DMS114 treated with DMSO at 0.1 percent for 48 hours (cell line): ENCODE measurements around the gene GGT7.
"Not testable (repeated sequence)": the region's sequence is repeated elsewhere in the genome, so short reads cannot be mapped to it uniquely, and the experiment has no call there.

Source experiments
- DNase-seq: peaks from one replicate; lab custom pipeline; 2025; ENCODE audit not compliant: unreplicated experiment; lab: John Stamatoyannopoulos, UW

GGT7 gene

GRCh38 chr20:34883809-34884208 is 11.2 kb upstream of the GGT7 start:
- DNase-seq = no peak

GRCh38 chr20:34883087-34883688 is 10.5 kb upstream of the GGT7 start:
- no peak for DNase-seq

- DNase-seq = no peak
These were observed 9.0 kb upstream of the GGT7 start for GRCh38 chr20:34881689-34882088.

- DNase-seq = not testable (repeated sequence)
These were observed 8.3 kb upstream of the GGT7 start for GRCh38 chr20:34880971-34881370.

- no peak for DNase-seq
These were observed 7.7 kb upstream of the GGT7 start for GRCh38 chr20:34880215-34880850.

- no peak for DNase-seq
These were observed 4.0 kb upstream of the GGT7 start, which contains the start of gene ACSS2 for GRCh38 chr20:34876406-34877282. Gene ACSS2, plus strand, starts transcription at chr20:34876612. Its CDS starts 34 bp downstream, at chr20:34876646.

GRCh38 chr20:34875642-34876405 is 3.2 kb upstream of the GGT7 start:
- peak; percentile 94 for DNase-seq

- peak; percentile 82 for DNase-seq
These were observed 1.5 kb upstream of the GGT7 start for GRCh38 chr20:34874094-34874654.

GRCh38 chr20:34873583-34874093 is 982 bp upstream of the GGT7 start:
- no peak for DNase-seq

- no peak for DNase-seq
These were observed 562 bp downstream of the GGT7 start for GRCh38 chr20:34871966-34872621.

- no peak for DNase-seq
These were observed 1.2 kb downstream of the GGT7 start for GRCh38 chr20:34871320-34871926.

GRCh38 chr20:34864216-34864615 is 8.4 kb downstream of the GGT7 start:
- no peak for DNase-seq

- no peak for DNase-seq
These were observed 9.2 kb downstream of the GGT7 start for GRCh38 chr20:34863421-34863965.

- DNase-seq = no peak
These were observed 9.9 kb downstream of the GGT7 start for GRCh38 chr20:34862724-34863123.

- DNase-seq = no peak
These were observed 11.1 kb downstream of the GGT7 start for GRCh38 chr20:34861386-34862084.

GRCh38 chr20:34859826-34860545 is 12.7 kb downstream of the GGT7 start:
- DNase-seq = no peak

- DNase-seq = no peak
These were observed 13.3 kb downstream of the GGT7 start for GRCh38 chr20:34859367-34859766.

GRCh38 chr20:34852298-34852697 is 20.4 kb downstream of the GGT7 start:
- DNase-seq = no peak
